CD4-positive, alpha-beta T cell treated with Interleukin-4 for 1 hour (primary cell): ENCODE data around the gene CXCL12.

Source experiments
- DNase-seq, 2 donors: peaks; one replicate each; pipeline ENCODE4 v3.0.0-alpha.2; 2020 to 2022

Gene CXCL12

DNA sequence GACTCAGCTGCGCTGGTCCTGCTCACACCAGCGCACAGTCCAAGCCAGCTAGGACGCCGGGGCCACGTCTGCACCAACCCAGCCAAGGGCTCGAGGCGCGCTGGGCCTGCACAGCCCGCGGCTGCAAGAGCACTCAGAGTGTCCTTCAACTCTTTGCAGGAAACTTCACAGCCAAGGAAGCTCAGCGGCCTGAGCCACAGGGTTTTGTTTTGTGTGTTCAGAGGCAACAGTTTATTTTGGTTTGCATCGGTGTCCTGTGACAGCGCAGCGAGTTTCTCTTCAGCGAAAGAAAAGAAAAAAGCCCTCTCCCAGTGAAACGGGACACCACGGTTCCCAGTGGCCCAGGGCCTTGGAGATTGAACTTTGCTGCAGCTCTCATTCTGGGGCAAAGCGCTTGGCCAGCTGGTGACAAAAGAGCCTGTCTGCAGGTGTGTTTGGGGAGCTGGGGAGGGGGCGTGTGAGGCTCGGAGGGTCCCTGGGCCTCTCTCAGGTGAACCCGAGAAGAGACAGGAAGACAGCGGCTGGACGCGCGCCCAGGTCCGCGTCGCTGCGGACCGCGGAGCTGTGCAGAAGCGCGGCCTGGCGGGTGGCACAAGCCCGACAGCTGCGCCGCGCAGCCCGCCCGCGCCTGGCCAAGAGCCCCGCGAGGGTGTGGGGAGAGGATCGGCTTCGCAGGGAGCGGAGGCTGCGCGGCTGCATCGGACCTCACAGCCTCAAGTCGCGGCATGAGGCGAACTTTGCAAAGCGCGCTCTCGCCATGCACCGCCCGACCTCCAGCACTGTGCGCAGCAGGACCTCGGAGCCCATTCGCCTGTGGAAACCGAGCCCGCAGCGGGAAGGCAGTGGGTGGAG is 922 bp downstream of the CXCL12 start:
- no peak for DNase-seq

DNA sequence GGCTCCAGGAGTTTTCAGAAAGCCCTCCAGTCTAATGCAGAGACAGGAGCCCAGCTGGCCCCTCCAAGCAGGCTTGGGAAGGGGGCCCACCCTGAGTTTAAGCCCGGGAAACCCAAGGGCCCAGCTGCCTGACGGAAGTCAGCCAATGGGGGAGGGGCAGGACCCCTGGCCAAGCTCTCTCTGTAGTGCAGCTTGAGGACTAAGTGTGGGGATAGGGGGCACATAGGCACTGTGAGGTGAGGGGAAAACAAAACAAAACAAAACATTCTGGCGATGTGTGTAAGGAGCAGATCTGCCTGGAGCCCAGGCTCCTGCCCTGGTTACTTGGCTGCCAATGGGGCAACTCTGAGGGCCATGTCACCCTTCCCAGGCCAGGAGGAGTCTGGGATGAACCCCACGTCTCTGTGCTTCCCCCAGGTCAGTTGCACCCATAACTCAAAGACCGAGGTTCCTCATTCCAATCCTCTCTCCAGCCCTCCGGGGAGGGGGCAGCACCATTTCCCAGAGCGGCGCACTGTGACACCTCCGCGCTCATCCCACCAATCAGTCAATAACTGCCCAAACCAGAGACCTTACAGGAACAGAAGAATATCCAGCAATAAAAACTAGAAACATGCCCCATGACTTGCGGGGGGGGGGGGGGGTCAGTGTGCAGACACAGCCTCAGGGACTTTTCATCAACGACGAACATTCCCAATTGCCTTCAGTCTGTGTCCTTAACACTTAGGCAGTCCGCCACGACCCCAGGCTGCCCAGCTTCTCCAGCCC is 1.7 kb downstream of the CXCL12 start:
- no peak for DNase-seq

DNA sequence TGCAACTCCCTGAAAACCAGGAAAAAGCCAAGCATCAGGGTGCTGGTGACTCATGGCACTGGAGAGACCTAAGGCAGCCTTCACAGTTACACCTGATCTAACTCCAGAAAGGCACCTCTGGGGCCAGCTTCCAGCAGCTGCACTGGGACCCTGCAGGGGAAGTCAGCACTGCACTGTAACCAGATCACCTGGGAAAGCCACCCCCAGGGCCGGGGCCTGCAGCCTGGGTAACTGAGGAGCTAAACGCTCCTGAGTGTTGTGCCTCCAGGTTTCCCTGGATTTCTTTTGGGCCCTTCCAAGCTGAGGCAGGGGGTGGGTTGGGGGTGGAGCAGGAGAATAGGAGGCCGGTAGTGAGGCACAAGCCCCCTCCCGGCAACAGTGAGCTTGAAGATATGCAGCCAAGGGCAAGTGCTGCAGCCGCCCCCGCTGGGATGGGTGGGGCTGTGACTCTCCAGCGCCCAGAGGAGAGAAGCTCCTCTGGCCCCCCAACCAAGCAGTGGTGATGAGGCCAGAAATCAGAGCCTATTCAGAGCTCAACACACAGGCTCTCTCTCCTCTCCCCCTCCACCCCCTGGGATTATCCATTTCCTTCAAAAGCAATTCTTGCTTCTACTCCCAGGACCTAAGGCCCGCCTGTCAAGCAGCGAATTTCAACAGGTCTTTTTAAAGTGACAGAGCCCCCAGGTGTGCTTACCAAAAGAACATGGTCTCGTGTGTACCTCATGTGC is 2.6 kb downstream of the CXCL12 start:
- DNase-seq, result peak in 1 of 2 donors; percentile 9

DNA sequence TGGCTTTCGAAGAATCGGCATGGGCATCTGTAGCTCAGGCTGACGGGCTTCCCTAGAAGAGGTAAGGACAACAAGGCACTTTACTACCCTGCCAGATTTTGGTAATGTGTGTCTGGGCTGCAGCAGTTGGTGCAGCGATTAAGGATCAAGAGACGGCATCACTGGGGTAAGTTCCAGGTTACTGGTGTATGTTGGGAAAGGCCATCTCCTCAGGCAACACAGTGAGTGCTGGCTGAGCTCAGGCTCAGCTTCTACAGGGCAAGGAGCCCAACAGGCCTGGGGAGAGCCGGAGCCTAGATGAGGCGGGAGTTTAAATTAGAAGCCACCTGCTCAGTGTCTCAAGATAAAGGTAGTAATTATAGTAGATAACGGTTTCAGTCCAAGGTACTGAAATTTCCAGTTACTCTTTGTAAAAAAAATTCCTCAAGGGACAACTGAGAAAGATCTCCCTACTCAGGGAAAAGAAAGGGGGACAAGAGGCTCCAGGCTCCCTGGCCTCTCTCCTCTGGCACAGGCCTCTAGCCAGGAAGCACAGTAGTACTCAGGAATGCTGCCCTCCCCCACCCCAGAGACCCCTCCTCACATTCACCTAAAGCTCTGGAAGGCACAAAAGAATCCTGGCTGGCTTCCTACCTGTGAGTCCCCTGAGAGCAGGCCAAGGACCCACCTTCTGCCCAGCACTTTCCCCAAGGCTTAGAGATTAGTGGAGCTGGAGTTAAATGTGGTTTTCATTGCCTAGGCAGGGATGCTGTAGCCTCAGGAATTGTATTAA is 3.9 kb downstream of the CXCL12 start:
- DNase-seq, result no peak

DNA sequence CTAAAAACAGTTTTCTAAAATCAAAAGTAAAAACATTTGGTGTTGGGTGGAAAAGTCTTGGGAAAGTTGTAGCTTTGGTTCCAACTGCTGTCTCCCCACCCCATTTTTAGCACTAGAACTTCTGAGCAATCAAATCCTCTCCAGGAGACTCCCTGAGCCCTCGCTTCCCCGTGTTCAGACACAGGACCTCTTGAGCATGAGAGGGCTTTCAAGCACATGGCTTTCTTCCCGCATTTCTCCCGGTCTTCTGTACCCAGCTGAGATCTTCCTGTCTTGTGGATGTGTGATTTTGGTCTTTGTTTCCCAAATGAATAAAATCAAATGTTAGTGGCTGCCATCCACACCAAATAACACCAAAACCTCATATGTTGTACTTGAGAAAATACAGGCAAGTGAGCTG is 5.0 kb downstream of the CXCL12 start:
- DNase-seq, result no peak

DNA sequence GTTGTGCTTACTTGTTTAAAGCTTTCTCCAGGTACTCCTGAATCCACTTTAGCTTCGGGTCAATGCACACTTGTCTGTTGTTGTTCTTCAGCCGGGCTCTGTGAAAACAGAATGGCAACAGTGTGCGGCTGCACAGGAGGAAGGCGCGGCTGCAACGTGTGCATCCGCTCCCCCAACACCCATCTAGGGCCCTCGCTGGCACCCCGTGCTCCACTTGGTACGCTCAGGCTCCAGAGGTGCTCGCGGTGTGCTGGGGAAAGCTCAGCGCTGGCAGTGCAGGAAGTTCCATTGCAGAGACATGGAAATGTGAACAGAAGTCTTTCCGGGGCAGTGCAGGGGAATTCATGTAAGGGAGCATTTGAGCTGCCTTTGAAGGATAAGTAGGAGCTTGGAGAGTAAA is 6.3 kb downstream of the CXCL12 start:
- DNase-seq, result no peak

DNA sequence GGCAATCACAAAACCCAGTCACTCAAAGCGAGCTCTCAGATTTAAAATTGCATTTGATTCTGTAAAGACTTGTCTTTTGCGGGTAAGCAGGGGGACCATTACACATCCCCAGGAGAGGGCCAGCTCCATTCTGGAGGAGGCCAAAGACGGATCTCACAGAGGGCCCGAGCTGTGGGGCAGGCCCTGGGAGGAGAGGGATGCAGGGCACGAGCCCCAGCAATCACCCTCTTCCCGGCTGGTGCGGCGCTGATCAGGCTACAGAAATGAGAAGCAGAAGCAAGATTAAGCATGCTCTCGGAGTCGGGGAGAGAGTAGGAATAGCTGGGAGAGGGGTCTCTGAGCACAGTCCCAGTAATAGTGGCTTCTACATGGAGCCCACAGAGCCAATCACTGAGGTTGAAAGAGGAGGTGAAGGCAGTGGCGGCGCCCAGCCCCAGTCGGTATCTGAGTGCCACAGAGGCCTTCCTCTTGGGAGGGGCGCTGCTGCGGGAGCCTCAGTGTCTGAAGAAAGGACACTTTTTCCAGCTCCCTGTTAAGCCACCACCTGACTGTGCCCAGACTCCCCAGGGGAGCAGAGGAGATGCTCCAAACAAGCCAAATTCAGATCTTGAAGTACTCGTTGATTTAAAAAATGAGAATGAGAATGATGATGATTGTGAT is 7.1 kb downstream of the CXCL12 start:
- no peak for DNase-seq

DNA sequence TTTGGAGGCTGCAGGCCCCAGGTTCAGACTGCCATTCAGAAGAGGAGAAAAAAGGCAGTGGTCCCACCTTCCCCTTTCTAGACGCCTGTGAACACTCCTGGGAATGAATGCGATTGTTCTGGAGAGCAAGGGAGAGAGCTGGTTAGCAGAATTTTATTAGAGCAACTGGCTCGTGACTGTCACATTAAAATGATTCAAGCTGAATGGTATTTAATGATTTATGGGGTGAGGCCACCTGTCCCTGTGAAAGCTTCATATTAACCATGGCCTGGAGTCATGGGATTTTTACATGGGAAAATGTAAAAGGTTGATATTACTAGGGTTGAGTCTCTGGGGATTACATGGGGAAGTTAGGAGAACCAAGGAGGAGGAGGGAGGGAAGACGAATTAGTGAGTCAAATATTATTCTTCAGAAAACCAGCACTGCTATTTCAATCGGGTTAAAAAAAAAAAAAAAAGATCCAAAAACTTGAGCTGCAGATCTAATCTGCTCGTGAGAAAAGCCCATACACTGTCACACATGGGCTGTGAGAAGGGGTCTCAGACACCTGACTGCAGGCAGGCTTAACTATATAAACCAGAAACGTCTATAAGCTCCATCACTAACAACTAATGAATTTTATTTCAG is 8.3 kb downstream of the CXCL12 start:
- DNase-seq, result no peak

DNA sequence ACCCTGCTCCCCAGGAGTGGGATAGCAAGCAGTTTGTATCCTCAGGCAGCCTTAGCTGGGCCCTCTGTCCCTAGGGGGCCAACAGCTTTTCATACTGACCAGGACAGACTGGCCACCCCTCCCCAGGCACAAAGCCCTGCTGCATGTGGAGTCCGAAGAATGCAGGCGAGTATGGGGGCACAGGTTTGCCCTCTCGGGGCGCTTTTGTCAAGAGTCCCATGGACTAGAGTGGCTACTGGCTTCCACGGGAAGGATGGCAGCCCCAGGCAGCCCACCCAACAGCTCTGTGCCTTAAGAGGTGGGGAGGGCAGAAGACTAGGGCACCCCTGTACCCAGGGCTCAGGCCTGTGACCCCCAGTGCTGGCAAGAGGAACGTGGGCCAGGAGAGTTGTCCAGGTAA is 10.7 kb downstream of the CXCL12 start:
- no peak for DNase-seq

DNA sequence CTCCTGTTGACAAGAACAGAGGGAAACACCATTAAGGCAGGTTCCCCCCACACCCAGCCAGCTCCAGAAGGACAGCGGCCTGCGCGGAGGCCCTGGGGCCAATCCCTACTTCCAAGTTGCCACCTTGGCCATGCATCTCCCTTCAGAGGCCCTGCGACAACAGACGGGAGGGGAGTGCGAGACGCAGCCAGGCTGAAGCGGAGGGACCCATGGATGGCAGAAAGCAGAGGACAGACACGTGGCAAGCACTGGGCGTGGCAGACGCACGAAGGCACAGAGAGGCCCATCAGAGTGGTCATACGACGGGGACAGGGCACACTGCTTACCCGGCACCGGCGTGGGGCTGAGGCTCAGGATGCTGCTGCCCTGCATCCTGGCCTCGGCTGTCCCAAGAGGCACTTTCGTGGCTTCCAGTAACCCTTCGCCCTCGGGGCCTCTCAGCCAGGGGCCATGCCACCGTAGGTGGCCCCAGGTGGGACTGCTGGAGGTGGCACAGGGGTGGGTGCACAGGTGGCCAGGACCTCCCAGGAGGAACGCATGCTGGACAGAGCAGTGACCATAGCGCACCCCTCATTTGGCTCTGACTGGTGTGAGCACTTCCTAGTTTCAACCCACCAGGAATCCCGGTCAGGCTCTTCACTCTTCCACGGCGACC is 11.4 kb downstream of the CXCL12 start:
- DNase-seq, result no peak

DNA sequence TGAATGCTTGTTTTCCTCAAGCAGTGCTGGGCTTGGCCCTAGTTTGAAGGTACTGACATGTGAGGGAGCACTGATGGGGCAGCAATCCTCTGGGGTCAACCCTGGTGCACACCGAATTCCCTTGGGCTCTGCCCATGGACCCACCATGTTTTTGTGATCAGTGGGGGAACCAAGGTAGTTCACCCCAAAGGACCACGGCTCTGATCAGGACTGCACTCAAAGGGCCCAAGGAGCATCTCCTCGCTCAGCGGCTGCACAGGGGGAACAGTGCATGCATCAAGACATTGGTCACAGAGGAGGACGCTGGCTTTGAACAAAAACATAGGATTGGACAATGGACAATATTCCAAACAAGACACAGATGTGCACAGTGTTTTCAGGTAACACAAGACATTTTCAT is 12.7 kb downstream of the CXCL12 start:
- no peak for DNase-seq

DNA sequence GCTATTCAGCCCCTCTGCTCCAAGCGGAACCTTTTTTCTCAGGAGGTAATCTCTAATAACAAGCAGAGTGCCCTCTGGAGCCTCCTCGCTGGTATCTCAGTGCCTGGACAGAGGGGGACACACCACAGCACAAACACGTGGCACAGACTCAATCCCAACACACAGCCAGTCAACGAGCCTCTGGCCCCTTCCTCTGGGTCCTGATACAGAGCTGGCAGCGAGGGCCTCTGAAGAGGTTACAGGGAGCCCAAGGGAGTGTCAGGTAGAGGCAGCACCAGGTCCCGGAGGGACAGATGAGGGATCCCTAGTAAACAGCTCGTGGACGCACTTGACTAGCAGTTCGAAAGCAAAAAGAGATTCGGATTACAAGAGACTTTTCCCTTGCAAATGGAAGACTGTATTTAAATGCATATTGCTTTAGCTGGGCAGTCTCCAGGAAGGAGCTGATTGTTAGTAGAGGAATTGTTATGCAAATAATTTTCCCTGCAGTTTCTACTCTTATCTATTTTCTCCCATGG is 14.1 kb downstream of the CXCL12 start:
- DNase-seq, result no peak

DNA sequence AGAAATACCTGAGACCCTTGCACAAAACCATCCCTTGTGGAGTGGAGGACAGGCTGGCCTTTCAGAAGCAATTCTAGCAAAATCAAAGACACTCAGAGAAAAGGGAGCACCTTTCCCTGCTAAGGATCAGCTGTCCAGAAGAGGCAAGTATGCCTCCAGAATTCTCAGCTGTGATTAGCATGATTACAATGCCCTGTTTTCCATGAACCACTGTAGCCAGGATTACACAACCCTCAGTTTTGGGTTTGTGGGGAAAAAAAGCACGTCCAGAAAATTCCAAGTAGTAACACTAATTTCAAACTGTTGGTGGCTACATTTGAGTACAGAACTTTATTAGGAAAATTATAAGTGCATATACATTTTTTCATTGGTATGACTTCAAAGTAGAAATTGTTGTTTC is 15.0 kb downstream of the CXCL12 start:
- no peak for DNase-seq

DNA sequence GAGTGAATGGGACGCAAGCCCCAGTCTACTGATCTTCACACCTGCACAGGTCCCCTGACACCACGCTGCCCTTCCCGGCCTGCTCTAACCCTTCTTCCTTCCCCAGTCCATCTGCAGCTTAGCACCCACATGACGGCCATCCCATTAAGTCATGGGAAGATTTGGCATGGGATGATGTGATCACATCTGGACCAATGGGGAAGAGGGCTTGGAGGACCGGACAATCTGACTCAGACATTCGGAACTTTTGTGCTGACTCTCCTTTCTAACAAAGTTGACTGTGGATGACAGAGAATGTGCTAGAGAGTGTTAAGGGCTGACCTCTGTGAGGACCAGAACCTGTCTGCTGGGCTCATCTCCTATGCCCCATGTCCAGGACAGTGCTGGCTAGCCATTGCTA is 15.6 kb downstream of the CXCL12 start:
- DNase-seq, result no peak

DNA sequence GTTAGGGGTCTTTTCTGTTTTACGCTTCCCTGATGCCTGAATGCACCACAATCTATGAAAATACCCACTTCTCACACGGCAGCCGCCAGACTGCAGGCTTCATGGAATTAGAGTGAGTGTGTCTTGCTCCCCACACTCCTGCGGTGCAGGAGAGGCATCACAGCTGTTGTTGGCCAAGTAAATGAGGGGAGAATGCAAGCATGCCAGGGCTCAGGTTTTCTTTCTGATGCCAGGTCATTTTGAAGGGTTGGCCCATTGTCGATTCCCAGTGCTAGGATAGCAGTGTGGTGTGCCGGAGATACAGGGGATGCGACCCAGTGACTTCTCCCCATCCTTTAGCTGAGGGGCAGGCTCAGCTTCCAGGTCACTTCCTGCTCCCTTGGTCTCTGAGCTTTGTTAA is 16.3 kb downstream of the CXCL12 start:
- DNase-seq, result no peak

DNA sequence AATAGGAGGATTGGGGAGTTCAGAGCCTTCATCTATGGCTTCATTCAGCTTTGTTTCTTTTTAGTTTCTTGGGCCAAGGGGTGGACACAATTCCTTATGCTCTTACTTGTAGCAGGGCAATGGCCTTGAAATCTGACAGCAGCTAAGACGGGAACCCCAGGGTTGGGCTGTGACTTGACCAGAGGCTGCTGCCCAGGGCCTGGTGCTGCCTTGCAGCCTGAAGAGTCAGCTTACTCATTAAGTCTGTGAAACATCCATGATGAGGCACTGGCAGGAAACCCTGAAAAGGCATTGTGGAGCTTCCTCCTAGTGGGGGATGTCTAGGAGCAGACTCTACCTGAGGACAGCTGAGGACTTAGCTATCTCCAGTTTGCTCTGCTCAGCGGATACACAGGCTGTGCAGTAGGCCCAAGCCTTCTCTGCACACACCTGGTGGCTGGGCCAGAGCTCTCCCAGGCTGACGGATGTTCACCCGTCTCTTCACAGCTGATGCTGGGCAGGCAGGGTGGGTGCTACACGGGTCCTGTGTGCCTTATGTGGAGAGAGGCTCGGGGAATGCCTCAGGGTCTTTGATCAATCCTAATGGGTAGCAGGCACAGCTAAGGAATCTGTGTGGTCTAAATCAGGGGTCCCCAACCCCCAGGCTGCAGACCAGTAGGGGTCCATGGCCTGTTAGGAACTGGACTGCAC is 17.8 kb downstream of the CXCL12 start:
- DNase-seq, result no peak

DNA sequence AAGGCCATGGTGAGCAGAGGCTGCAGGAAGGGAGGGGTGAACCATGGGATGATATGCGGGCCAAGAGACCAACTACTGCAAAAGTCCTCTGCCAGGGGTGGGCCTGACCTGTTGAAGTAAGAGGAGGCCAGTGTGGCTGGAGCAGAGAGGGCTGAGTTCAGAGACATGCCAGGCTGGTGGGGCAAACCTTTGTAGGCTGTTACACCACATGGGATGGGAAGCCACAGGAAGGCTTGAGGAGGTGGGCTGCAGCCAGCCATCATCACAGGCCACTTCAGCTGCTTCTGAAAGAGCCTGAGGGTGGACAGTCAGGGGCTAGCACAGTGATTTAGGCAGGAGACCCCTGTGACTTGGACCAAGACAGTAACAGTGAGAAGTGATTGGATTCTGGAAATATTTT is 20.3 kb downstream of the CXCL12 start:
- DNase-seq, result no peak

DNA sequence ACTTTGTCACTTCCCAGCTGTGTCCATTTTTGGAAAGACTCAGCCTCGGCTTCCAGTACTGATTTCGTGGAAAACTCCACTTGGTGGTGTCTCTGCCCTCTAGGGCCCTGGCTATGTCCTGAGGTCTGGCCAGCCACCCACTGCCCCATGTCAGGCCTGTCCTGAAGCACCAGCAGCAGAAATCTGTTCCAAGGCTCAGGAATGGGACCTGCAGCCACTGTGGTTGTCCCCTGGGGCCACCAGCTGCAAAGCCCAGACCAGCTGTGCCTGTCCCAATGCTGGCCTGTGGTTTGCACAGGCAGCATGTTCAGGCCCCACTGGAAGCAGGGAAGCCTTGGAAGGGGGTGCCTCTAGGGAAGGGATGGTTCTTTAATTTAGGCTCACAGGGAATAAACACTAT is 21.2 kb downstream of the CXCL12 start:
- no peak for DNase-seq

DNA sequence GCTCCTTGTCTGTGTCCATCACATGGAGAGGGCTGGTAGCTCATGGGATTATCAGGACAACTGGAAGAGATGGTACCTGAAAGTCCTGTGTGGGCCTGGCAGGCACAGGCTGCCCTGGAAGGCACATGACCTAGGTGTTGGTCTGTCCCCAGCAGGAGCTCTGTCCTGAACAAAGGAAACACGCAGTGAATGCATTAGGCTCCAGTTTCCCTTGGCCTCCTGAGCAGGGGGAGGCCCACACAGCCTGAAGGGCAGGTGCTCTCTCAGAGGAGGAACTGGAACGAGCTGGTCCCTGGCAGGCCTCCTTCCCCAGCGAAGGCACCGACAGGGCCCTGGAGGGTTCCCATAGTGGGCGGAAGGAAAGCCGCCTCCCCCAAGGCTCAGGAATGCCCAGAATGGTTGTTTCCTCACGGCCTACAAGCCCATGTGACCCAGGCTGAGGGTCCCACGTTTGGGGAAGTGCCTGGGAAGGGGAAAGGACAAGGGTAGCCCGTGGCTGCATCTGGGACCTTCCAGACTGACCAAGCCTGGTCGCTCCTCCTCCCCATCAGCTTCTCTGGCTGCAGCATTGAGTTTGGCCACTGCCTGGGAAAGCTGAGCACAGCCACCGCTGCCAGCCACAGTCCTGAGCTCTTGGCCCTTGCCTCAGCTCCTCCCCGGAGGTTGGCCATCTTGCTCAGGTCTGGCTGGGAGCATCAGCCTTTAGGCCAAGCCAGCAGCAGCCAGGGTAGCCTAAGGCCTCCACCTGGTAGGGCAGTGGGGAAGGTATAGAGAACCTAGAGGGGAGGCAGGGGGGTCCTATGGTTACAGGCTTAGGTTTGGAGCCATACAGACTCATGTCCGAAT is 21.8 kb downstream of the CXCL12 start:
- DNase-seq, result no peak
